ENCODE measurements around the gene ST7.

Gene ST7

DNA sequence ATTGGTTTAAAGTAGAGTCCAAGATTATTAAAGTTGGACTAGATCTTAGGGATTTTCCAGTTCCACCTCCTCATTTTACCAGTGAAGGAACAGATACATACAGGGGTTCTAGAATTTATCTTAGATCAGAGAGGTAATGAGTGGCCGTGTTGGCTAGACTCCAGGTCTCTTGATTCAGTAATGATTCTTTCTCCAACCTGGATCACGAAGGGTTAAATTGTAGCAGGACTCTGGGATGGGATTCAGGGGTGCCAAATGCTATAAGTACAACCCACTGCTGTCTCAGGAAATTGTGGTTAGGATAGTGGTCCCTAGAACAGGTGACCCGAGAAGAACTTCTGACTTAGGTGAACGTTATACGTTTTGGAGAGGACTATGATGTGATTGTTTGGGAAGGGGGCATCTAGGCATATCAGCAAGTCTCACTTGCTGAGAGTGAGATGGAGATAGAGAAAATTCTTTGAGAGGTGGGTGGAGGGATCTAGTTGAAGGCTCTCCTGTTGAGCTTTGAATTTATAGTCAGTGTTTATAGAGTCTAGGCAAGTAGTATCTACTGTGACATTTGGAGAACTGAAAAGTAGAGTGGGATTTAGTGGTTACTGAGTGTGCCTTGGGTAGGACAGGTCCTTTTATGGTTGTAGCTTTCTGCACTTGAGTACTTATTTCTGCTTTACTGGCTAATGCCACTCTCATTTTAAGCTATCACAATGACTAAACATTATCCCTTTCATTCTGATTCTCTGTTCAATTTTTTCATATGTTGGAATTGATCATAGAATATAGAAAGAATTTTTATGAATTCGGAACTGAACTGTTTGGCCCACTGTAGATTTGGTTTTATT lies 58.3 kb downstream of the ST7 start:
- no peak for DNase-seq (ENCODE audit: low read depth)
- TF ChIP-seq, protein P1, sequence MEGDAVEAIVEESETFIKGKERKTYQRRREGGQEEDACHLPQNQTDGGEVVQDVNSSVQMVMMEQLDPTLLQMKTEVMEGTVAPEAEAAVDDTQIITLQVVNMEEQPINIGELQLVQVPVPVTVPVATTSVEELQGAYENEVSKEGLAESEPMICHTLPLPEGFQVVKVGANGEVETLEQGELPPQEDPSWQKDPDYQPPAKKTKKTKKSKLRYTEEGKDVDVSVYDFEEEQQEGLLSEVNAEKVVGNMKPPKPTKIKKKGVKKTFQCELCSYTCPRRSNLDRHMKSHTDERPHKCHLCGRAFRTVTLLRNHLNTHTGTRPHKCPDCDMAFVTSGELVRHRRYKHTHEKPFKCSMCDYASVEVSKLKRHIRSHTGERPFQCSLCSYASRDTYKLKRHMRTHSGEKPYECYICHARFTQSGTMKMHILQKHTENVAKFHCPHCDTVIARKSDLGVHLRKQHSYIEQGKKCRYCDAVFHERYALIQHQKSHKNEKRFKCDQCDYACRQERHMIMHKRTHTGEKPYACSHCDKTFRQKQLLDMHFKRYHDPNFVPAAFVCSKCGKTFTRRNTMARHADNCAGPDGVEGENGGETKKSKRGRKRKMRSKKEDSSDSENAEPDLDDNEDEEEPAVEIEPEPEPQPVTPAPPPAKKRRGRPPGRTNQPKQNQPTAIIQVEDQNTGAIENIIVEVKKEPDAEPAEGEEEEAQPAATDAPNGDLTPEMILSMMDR (IDR thresholded peaks at IDR 0.05; ENCODE audit: low read depth, low read length, missing control alignments), result no peak
- no peak overlapping the region for H3K4me3 ChIP-seq (ENCODE audit: low read depth, low read length)
- in situ Hi-C loops (cut with HindIII; ENCODE audit: low sequenced_read_pairs), result no loop called here

DNA sequence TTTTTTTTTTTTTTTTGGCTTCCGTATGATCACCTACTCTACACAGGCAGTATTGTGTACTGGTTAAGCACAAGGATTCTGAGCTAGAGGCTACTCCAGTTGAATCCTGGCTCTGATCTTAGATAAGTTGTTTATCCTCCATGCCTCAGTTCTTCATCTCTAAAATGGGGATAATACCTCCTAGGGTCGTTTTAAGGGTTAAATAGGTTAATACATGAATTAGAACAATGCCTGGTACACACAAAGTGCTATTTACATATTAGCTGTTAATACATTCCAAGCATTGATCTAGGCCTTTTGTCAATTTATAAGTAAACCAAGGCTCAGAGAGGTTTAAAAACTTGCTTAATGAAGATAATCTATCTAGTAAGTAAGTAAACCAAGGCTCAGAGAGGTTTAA lies 59.0 kb downstream of the ST7 start:
- TF ChIP-seq, protein P1 (IDR thresholded peaks at IDR 0.05; ENCODE audit: low read depth, low read length, missing control alignments), result no peak
- in situ Hi-C loops (cut with HindIII; ENCODE audit: low sequenced_read_pairs), result no loop called here
- no peak for DNase-seq (ENCODE audit: low read depth)
- no peak overlapping the region for H3K4me3 ChIP-seq (ENCODE audit: low read depth, low read length)

DNA sequence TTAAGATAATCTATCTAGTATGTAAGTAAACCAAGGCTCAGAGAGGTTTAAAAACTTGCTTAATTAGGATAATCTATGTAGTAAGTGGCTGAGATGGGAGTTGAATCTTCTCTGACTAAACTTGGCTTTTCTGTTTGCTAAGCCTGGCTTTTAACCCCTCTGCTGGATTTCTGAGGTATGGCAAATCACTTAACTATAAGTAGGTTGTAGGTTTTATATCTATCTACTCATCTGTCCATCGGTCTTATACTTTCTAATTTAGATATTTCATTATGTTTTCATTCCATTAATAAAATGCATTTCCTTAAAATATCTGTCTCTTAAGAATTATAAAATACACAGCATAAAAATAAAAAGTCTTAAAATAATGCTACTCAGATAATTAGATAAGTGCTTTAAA lies 59.4 kb downstream of the ST7 start:
- TF ChIP-seq, protein P1 (IDR thresholded peaks at IDR 0.05; ENCODE audit: low read depth, low read length, missing control alignments), result peak; percentile 53
- H3K4me3 ChIP-seq (ENCODE audit: low read depth, low read length), result no peak overlapping the region
- peak; percentile 27 for DNase-seq (ENCODE audit: low read depth)
- in situ Hi-C loops (cut with HindIII; ENCODE audit: low sequenced_read_pairs), result no loop called here

DNA sequence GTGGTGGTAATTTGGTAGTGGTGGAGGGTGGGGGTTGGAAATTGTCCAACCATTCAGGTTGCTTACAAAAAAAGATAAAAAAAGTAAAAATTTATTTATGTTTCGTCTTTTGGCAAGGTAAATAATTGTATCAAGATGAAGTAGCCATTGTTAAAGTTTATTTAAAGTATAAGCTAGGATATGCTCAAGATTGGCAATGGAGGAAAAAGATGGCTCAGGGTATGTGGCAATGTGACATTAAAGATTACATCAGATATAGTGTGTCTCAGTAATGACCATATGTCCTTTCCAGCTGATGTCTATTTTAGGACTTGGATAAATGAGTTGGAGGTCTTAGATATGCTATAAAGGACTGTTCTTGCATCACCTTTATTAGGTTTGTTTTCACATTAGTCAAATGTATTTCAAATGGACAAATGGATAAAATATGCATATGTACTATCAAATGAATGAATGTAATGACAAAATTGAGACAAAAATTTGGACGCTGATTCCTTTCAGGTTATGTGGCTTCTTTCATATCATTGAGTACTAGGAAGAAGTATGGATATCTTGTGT lies 60.9 kb downstream of the ST7 start:
- in situ Hi-C loops (cut with HindIII; ENCODE audit: low sequenced_read_pairs), result no loop called here
- DNase-seq (ENCODE audit: low read depth), result no peak
- TF ChIP-seq, protein P1 (IDR thresholded peaks at IDR 0.05; ENCODE audit: low read depth, low read length, missing control alignments), result no peak
- no peak overlapping the region for H3K4me3 ChIP-seq (ENCODE audit: low read depth, low read length)

DNA sequence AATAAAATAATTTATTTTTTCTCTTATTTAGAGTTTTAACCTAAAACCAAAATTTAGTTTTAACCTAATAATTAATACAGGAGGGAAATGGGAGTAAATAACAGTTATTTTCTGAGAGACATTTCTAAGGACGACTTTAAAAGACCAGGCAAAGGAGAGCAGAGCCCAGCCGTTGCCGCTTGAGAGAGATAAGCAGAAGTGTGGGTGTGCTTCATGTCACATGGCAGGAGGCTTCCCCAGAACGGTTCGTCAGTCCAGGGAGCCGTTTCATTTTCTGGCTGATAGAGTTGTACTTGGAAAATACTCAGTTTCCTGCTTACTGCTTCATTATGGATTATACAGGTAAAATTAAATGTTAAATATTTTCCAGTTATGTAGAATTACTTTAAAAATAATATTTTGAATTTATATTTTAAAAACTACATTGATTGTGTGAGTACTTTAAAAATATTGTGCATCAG lies 61.4 kb downstream of the ST7 start:
- H3K4me3 ChIP-seq (ENCODE audit: low read depth, low read length), result no peak overlapping the region
- TF ChIP-seq, protein P1 (IDR thresholded peaks at IDR 0.05; ENCODE audit: low read depth, low read length, missing control alignments), result no peak
- in situ Hi-C loops (cut with HindIII; ENCODE audit: low sequenced_read_pairs), result no loop called here
- DNase-seq (ENCODE audit: low read depth), result no peak

DNA sequence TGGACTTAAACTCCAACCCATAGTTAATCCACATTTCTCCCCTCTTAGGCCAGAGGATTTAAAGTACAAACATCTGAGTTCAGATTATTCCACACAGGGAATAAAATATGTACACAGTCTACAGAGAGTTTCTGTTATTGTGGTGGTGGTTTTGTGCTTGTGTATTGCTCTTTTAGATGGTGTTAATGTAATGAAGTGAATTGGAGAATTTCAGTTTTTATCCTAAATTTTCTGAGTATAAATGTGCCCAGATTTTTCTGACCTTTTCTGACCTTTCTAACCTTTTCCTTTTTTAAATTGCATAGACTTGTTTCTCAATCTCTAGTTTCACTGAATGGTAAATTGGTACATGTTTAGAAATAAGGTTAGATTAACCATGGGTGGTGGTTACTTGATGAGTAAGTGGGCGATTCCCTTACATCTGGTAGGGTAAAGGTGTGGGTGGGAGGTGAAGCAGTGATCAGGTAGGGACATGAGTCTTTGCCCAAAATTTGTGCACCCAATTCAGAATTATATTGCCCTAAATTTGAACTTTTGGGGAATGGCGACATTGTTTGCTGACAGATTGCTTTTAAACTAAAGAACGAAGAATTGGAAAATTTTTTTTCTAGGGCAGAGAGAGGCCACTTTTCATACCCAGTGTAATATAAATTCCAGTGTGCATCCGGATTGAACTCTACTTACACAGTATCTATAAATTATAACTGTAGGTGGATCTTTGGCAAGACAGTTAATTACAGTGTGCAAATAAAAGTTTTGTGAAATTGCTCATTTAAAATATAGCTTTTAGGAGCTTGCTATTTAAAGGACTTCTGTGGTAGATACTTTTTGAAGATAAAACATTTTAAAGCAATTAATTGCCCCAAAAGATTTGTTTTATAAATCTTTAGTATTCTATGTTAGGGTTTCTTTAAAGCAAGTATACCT lies 62.2 kb downstream of the ST7 start:
- no peak overlapping the region for H3K4me3 ChIP-seq (ENCODE audit: low read depth, low read length)
- no peak for DNase-seq (ENCODE audit: low read depth)
- in situ Hi-C loops (cut with HindIII; ENCODE audit: low sequenced_read_pairs), result no loop called here
- TF ChIP-seq, protein P1 (IDR thresholded peaks at IDR 0.05; ENCODE audit: low read depth, low read length, missing control alignments), result no peak
